Breast epithelium (tissue), 3 donors: ENCODE data around the gene TMEM54.

Experiments used
- POLR2A ChIP-seq: fragments of 450-650 bp; IDR thresholded peaks from one replicate; pipeline ENCODE4 v1.6.1; 2016; ENCODE audit warnings: antibody characterized with exemption, mild to moderate bottlenecking, moderate library complexity
- TF ChIP-seq, protein P1 (sequence below), 3 donors: fragments of 450-650 bp; IDR thresholded peaks; one replicate each; pipeline ENCODE4 v1.5.1; 2016 to 2017; ENCODE audit warnings: antibody characterized with exemption in 3 of 3, mild to moderate bottlenecking in 3 of 3, moderate library complexity in 3 of 3

DNA sequence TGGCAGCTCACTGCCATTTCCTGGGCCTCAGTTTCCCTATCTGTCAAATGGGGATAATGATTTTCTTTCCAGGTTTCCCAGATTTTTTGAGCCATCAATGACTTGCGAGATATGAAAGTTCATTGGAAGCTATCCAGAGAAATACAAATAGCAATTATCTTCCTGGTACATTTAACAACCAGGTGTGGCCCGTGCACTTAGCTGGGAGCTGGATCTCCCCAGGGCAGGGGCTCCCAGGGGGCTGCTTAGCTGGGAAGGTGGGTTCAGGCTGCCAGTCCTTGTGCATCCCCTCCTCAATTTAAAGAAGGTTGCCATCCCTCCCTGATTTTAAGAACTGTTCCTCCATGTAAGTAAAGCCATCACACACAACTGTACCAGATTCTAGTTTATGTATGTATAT lies 3.6 kb upstream of the TMEM54 start:
- TF ChIP-seq, protein P1, sequence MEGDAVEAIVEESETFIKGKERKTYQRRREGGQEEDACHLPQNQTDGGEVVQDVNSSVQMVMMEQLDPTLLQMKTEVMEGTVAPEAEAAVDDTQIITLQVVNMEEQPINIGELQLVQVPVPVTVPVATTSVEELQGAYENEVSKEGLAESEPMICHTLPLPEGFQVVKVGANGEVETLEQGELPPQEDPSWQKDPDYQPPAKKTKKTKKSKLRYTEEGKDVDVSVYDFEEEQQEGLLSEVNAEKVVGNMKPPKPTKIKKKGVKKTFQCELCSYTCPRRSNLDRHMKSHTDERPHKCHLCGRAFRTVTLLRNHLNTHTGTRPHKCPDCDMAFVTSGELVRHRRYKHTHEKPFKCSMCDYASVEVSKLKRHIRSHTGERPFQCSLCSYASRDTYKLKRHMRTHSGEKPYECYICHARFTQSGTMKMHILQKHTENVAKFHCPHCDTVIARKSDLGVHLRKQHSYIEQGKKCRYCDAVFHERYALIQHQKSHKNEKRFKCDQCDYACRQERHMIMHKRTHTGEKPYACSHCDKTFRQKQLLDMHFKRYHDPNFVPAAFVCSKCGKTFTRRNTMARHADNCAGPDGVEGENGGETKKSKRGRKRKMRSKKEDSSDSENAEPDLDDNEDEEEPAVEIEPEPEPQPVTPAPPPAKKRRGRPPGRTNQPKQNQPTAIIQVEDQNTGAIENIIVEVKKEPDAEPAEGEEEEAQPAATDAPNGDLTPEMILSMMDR (IDR thresholded peaks at IDR 0.05), result no peak
- TF ChIP-seq POLR2A, result no peak
